HL-60 (cell line): ENCODE data around the gene DBX1.

Experiments used
- CTCF ChIP-seq: IDR thresholded peaks from one replicate; pipeline ENCODE4 v1.5.1; 2011; ENCODE audit warnings: low read length, control low read depth, inconsistent platforms; ENCODE audit not compliant: insufficient read depth
- GABPA ChIP-seq: IDR thresholded peaks from 2 replicates; pipeline ENCODE4 v1.6.1; 2012; ENCODE audit warnings: low read depth
- POLR2AphosphoS5 ChIP-seq: IDR thresholded peaks from 2 replicates; pipeline ENCODE4 v1.6.1; 2012; ENCODE audit warnings: low read depth
- REST ChIP-seq: IDR thresholded peaks from 2 replicates; pipeline ENCODE4 v1.6.1; 2012; ENCODE audit warnings: low read depth; ENCODE audit not compliant: insufficient replicate concordance
- SPI1 ChIP-seq: IDR thresholded peaks from 2 replicates; pipeline ENCODE4 v1.6.1; 2012; ENCODE audit warnings: low read depth, mild to moderate bottlenecking, borderline replicate concordance

GRCh38 chr11:20134991-20135736 is 25.1 kb downstream of the DBX1 start:
- TF ChIP-seq CTCF: no peak
- no peak for TF ChIP-seq REST
- TF ChIP-seq SPI1: no peak
- TF ChIP-seq POLR2AphosphoS5: no peak
- TF ChIP-seq GABPA: no peak
